GM20000 (cell line): ENCODE results near the gene CDC37L1.

ENCODE experiments used
- DNase-seq: peaks from one replicate; pipeline ENCODE4 v3.0.0; 2012; ENCODE audit warnings: low spot score
- CTCF ChIP-seq: IDR thresholded peaks from 2 replicates; pipeline ENCODE4 v1.5.1; 2012; ENCODE audit warnings: mild to moderate bottlenecking, control low read depth; ENCODE audit errors: extremely low read depth, missing control alignments

CDC37L1 gene

GRCh38 chr9:4686112-4686511 lies 6.7 kb downstream of the CDC37L1 start:
- no peak for DNase-seq
- TF ChIP-seq CTCF: no peak

- DNase-seq: no peak
- TF ChIP-seq CTCF: no peak
These were observed 7.2 kb downstream of the CDC37L1 start for GRCh38 chr9:4686584-4686983.

- DNase-seq: no peak
- TF ChIP-seq CTCF: no peak
These were observed 9.7 kb downstream of the CDC37L1 start for GRCh38 chr9:4689021-4689420.

GRCh38 chr9:4689687-4690104 lies 10.3 kb downstream of the CDC37L1 start:
- no peak for TF ChIP-seq CTCF
- DNase-seq: peak; percentile 27

GRCh38 chr9:4690144-4690543 lies 10.8 kb downstream of the CDC37L1 start:
- TF ChIP-seq CTCF: no peak
- no peak for DNase-seq

- TF ChIP-seq CTCF: no peak
- DNase-seq: no peak
These were observed 12.4 kb downstream of the CDC37L1 start for GRCh38 chr9:4691795-4692194.

- no peak for TF ChIP-seq CTCF
These were observed 20.7 kb downstream of the CDC37L1 start for GRCh38 chr9:4700091-4700490.

More at GRCh38 chr9:4700091-4700490, 20.7 kb downstream of the CDC37L1 start:
- no peak for DNase-seq
